Left lung (tissue), 10 donors: ENCODE measurements around the gene KDM8. TPM values are rescaled to one million over a fixed set of nuclear protein-coding genes. Genes with fewer than 3 reads are reported as not detected.

Experiments
- ATAC-seq: fragments of 200-7000 bp; cut with Tn5 transposase; one replicate; pipeline ENCODE4 v1.9.1; 2020; ENCODE audit warnings: moderate library complexity
- DNase-seq, 4 donors: peaks; one replicate each; pipeline ENCODE4 v3.0.0-alpha.2; 2013 to 2020
- H3K27ac ChIP-seq, 2 donors: fragments of 200-600 bp; sonication (generic) in 1 of 2; one replicate each; pipeline versions ENCODE4 v1.5.0 to v1.8.0; 2020 to 2021
- H3K27me3 ChIP-seq, 2 donors: fragments of 200-600 bp; sonication (generic) in 1 of 2; one replicate each; pipeline versions ENCODE4 v1.5.0 to v1.8.0; 2020 to 2021
- H3K36me3 ChIP-seq, 2 donors: fragments of 200-600 bp; sonication (generic) in 1 of 2; one replicate each; pipeline versions ENCODE4 v1.5.0 to v1.8.0; 2020 to 2021
- H3K4me1 ChIP-seq, 2 donors: fragments of 200-600 bp; one replicate each; pipeline ENCODE4 v1.8.0; 2021
- H3K4me3 ChIP-seq, 2 donors: fragments of 200-600 bp; sonication (generic) in 1 of 2; one replicate each; pipeline versions ENCODE4 v1.5.0 to v1.8.0; 2020 to 2021; ENCODE audit warnings: mild to moderate bottlenecking in 1 of 2
- H3K9me3 ChIP-seq, 2 donors: fragments of 200-600 bp; sonication (generic) in 1 of 2; one replicate each; pipeline versions ENCODE4 v1.5.0 to v1.8.0; 2020 to 2021
- CTCF ChIP-seq, 2 donors: fragments of 200-600 bp; sonication (generic) in 1 of 2; IDR thresholded peaks; one replicate each; pipeline versions ENCODE4 v1.5.0 to v1.8.0; 2021; ENCODE audit warnings: antibody characterized with exemption in 2 of 2
- intact Hi-C, 2 donors: fragments of 100-400 bp; cut with DNase I; formaldehyde crosslinking; loops; one replicate each; pipeline versions ENCODE4 v1.11.2 to v1.14.2; 2022
- polyA plus RNA-seq, 6 donors: library from polyadenylated mRNA; unstranded; fragments of 120-200 nt; gene quantifications; one replicate each; pipeline ENCODE4 v1.2.1, GENCODE V29; 2013; ENCODE audit not compliant: insufficient read length in 6 of 6
- total RNA-seq, 2 donors: library from RNA; stranded (reverse); fragmentation: NEBNext Ultra II Directional; extraction: Animal tissue kit (Norgen Biotek cat#: 25700); gene quantifications; one replicate each; pipeline ENCODE4 v1.2.1, GENCODE V29; 2021
- donor health status: DM: no; HTN: yes; CAD: no.
- donor health status: DM: no; HTN: no; CAD: no.

Gene KDM8
- total and polyA plus RNA-seq, 8 donors: 5.2 to 9.9 (median 8.8) TPM

- no peak for TF ChIP-seq CTCF (IDR thresholded peaks at IDR 0.05)
- Histone ChIP-seq H3K27ac (no peak overlapping the region), H3K9me3 (no peaks in the 10 kb centered on the region), H3K4me1 (no peaks in the 10 kb centered on the region), H3K27me3 (peaks cover 0 to 16% of the 10 kb centered on the region in 2 donors), H3K4me3 (no peak overlapping the region), H3K36me3 (no peaks in the 10 kb centered on the region)
- intact Hi-C loops: loop anchor here in 1 of 2 donors (10.0 kb wide), 1 partner anchor 265 kb away; no protein-coding TSS in a partner anchor
- DNase-seq: no peak
- ATAC-seq: no peak
Observed at GRCh38 chr16:27189335-27189972, 13.9 kb upstream of the KDM8 start.

- Histone ChIP-seq H3K9me3 (no peaks in the 10 kb centered on the region), H3K4me1 (no peaks in the 10 kb centered on the region), H3K27ac (no peak overlapping the region), H3K4me3 (no peak overlapping the region), H3K36me3 (no peaks in the 10 kb centered on the region), H3K27me3 (peaks cover 0 to 16% of the 10 kb centered on the region in 2 donors)
- intact Hi-C loops: no loop called here
- ATAC-seq: no peak
- no peak for DNase-seq
- TF ChIP-seq CTCF (IDR thresholded peaks at IDR 0.05): no peak
Observed at GRCh38 chr16:27190316-27190871, 12.9 kb upstream of the KDM8 start.

GRCh38 chr16:27191352-27191924 lies 11.9 kb upstream of the KDM8 start:
- Histone ChIP-seq H3K27me3 (peaks cover 0 to 16% of the 10 kb centered on the region in 2 donors), H3K27ac (no peak overlapping the region), H3K4me3 (no peak overlapping the region), H3K9me3 (no peaks in the 10 kb centered on the region), H3K36me3 (no peaks in the 10 kb centered on the region), H3K4me1 (no peaks in the 10 kb centered on the region)
- ATAC-seq (no peak), DNase-seq (no peak)
- intact Hi-C loops: no loop called here
- no peak for TF ChIP-seq CTCF (IDR thresholded peaks at IDR 0.05)

GRCh38 chr16:27193300-27193990 lies 9.9 kb upstream of the KDM8 start:
- intact Hi-C loops: no loop called here
- Histone ChIP-seq H3K9me3 (no peaks in the 10 kb centered on the region), H3K27ac (no peak overlapping the region), H3K4me1 (no peaks in the 10 kb centered on the region), H3K27me3 (peaks cover 0 to 16% of the 10 kb centered on the region in 2 donors), H3K36me3 (no peaks in the 10 kb centered on the region), H3K4me3 (no peak overlapping the region)
- no peak for TF ChIP-seq CTCF (IDR thresholded peaks at IDR 0.05)
- DNase-seq: no peak
- no peak for ATAC-seq
